ENCODE data around the gene MAP1A.
"Not testable (repeated sequence)": the region's sequence is repeated elsewhere in the genome, so short reads cannot be mapped to it uniquely, and the experiment has no call there.

MAP1A gene

GRCh38 chr15:43529141-43529540 lies 11.7 kb downstream of the MAP1A start:
- Histone ChIP-seq H3K4me3 (ENCODE audit: low read length) (no peak overlapping the region), H4K20me1 (ENCODE audit: control insufficient read depth, insufficient read depth, low read depth, low read length) (no peaks in the 10 kb centered on the region), H3K4me2 (ENCODE audit: low read length) (no peak overlapping the region), H3K27me3 (ENCODE audit: control insufficient read depth, low read length) (no peaks in the 10 kb centered on the region), H3K4me1 (ENCODE audit: control insufficient read depth, low read length) (peaks cover 12% of the 10 kb centered on the region), H3K79me2 (ENCODE audit: control insufficient read depth, low read length) (no peaks in the 10 kb centered on the region), H3K9me3 (ENCODE audit: control insufficient read depth, insufficient read depth, low read length) (no peaks in the 10 kb centered on the region), H3F3A (ENCODE audit: control insufficient read depth, insufficient read depth) (no peaks in the 10 kb centered on the region), H3K27ac (ENCODE audit: low read depth, low read length) (no peak overlapping the region), H3K36me3 (ENCODE audit: control insufficient read depth, low read length) (no peaks in the 10 kb centered on the region), H3K9me2 (replicated peaks; ENCODE audit: control insufficient read depth, low read length) (no peaks in the 10 kb centered on the region)
- TF ChIP-seq EZH2phosphoT487 (IDR thresholded peaks at IDR 0.05; ENCODE audit: borderline replicate concordance, low read length), result no peak
- TF ChIP-seq, protein P1, sequence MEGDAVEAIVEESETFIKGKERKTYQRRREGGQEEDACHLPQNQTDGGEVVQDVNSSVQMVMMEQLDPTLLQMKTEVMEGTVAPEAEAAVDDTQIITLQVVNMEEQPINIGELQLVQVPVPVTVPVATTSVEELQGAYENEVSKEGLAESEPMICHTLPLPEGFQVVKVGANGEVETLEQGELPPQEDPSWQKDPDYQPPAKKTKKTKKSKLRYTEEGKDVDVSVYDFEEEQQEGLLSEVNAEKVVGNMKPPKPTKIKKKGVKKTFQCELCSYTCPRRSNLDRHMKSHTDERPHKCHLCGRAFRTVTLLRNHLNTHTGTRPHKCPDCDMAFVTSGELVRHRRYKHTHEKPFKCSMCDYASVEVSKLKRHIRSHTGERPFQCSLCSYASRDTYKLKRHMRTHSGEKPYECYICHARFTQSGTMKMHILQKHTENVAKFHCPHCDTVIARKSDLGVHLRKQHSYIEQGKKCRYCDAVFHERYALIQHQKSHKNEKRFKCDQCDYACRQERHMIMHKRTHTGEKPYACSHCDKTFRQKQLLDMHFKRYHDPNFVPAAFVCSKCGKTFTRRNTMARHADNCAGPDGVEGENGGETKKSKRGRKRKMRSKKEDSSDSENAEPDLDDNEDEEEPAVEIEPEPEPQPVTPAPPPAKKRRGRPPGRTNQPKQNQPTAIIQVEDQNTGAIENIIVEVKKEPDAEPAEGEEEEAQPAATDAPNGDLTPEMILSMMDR (IDR thresholded peaks at IDR 0.05; ENCODE audit: low read depth, low read length, poor library complexity, severe bottlenecking), result no peak

- peaks cover 3% of the 10 kb centered on the region for H3K36me3 ChIP-seq (ENCODE audit: control insufficient read depth, low read length)
- peaks cover 5% of the 10 kb centered on the region for H3K4me1 ChIP-seq (ENCODE audit: control insufficient read depth, low read length)
- H3K9me3 ChIP-seq (ENCODE audit: control insufficient read depth, insufficient read depth, low read length), result no peaks in the 10 kb centered on the region
- TF ChIP-seq, protein P1 (IDR thresholded peaks at IDR 0.05; ENCODE audit: low read depth, low read length, poor library complexity, severe bottlenecking), result no peak
- no peak for TF ChIP-seq EZH2phosphoT487 (IDR thresholded peaks at IDR 0.05; ENCODE audit: borderline replicate concordance, low read length)
- no peaks in the 10 kb centered on the region for H3K27me3 ChIP-seq (ENCODE audit: control insufficient read depth, low read length)
- H3K4me3 ChIP-seq (ENCODE audit: low read length), result no peak overlapping the region
- no peaks in the 10 kb centered on the region for H4K20me1 ChIP-seq (ENCODE audit: control insufficient read depth, insufficient read depth, low read depth, low read length)
- no peaks in the 10 kb centered on the region for H3K79me2 ChIP-seq (ENCODE audit: control insufficient read depth, low read length)
- no peaks in the 10 kb centered on the region for H3F3A ChIP-seq (ENCODE audit: control insufficient read depth, insufficient read depth)
- H3K27ac ChIP-seq (ENCODE audit: low read depth, low read length), result no peak overlapping the region
- H3K9me2 ChIP-seq (replicated peaks; ENCODE audit: control insufficient read depth, low read length), result no peaks in the 10 kb centered on the region
- no peak overlapping the region for H3K4me2 ChIP-seq (ENCODE audit: low read length)
Observed at GRCh38 chr15:43529587-43530345, 12.4 kb downstream of the MAP1A start.

GRCh38 chr15:43531018-43531670 lies 13.7 kb downstream of the MAP1A start:
- H3K4me3 ChIP-seq (ENCODE audit: low read length), result no peak overlapping the region
- no peaks in the 10 kb centered on the region for H3K79me2 ChIP-seq (ENCODE audit: control insufficient read depth, low read length)
- no peak overlapping the region for H3K4me2 ChIP-seq (ENCODE audit: low read length)
- peaks cover 8% of the 10 kb centered on the region for H3K36me3 ChIP-seq (ENCODE audit: control insufficient read depth, low read length)
- no peaks in the 10 kb centered on the region for H3K9me2 ChIP-seq (replicated peaks; ENCODE audit: control insufficient read depth, low read length)
- no peak for TF ChIP-seq EZH2phosphoT487 (IDR thresholded peaks at IDR 0.05; ENCODE audit: borderline replicate concordance, low read length)
- TF ChIP-seq, protein P1 (IDR thresholded peaks at IDR 0.05; ENCODE audit: low read depth, low read length, poor library complexity, severe bottlenecking), result no peak
- no peaks in the 10 kb centered on the region for H3K27me3 ChIP-seq (ENCODE audit: control insufficient read depth, low read length)
- no peaks in the 10 kb centered on the region for H4K20me1 ChIP-seq (ENCODE audit: control insufficient read depth, insufficient read depth, low read depth, low read length)
- no peak overlapping the region for H3K27ac ChIP-seq (ENCODE audit: low read depth, low read length)
- H3K4me1 ChIP-seq (ENCODE audit: control insufficient read depth, low read length), result no peaks in the 10 kb centered on the region
- H3K9me3 ChIP-seq (ENCODE audit: control insufficient read depth, insufficient read depth, low read length), result no peaks in the 10 kb centered on the region
- H3F3A ChIP-seq (ENCODE audit: control insufficient read depth, insufficient read depth), result no peaks in the 10 kb centered on the region

GRCh38 chr15:43532826-43533225 lies 15.4 kb downstream of the MAP1A start:
- not testable (repeated sequence) for H3F3A ChIP-seq (ENCODE audit: control insufficient read depth, insufficient read depth); H3K79me2 ChIP-seq (ENCODE audit: control insufficient read depth, low read length); H3K9me2 ChIP-seq (replicated peaks; ENCODE audit: control insufficient read depth, low read length); H3K36me3 ChIP-seq (ENCODE audit: control insufficient read depth, low read length); H3K27me3 ChIP-seq (ENCODE audit: control insufficient read depth, low read length); H4K20me1 ChIP-seq (ENCODE audit: control insufficient read depth, insufficient read depth, low read depth, low read length); H3K27ac ChIP-seq (ENCODE audit: low read depth, low read length); H3K9me3 ChIP-seq (ENCODE audit: control insufficient read depth, insufficient read depth, low read length); H3K4me1 ChIP-seq (ENCODE audit: control insufficient read depth, low read length); H3K4me2 ChIP-seq (ENCODE audit: low read length); H3K4me3 ChIP-seq (ENCODE audit: low read length)

Data from DOHH2 (cell line).